GM23338 (cell line): ENCODE data around the gene SLC19A1. TPM values are rescaled to one million over a fixed set of nuclear protein-coding genes. Genes with fewer than 3 reads are reported as not detected.

Experiments used
- ATAC-seq: fragments of 200-7000 bp; cut with Tn5 transposase; 3 replicates; pipeline ENCODE4 v1.9.1; 2020
- DNase-seq: peaks from one replicate; pipeline ENCODE4 v3.0.0-alpha.2; 2015; ENCODE audit warnings: low spot score
- H2AFZ ChIP-seq: fragments of 200-600 bp; sonication (generic); 2 replicates; pipeline ENCODE4 v1.8.0; 2016; ENCODE audit warnings: antibody characterized with exemption, mild to moderate bottlenecking, moderate library complexity
- H3F3A ChIP-seq: fragments of 200-600 bp; sonication (generic); replicated peaks from 2 replicates; pipeline ENCODE4 v1.8.0; 2017; ENCODE audit warnings: antibody characterized with exemption, mixed run types, low read depth
- H3K27ac ChIP-seq: fragments of 200-600 bp; sonication (generic); 2 replicates; pipeline ENCODE4 v1.6.1; 2016; ENCODE audit warnings: low read depth
- H3K27me3 ChIP-seq: fragments of 200-600 bp; sonication (generic); 2 replicates; pipeline ENCODE4 v1.8.0; 2016; ENCODE audit warnings: mild to moderate bottlenecking, mixed run types, moderate library complexity; ENCODE audit not compliant: insufficient read depth
- H3K36me3 ChIP-seq: fragments of 200-600 bp; sonication (generic); 2 replicates; pipeline ENCODE4 v1.8.0; 2016; ENCODE audit warnings: mild to moderate bottlenecking; ENCODE audit not compliant: insufficient read depth
- H3K4me1 ChIP-seq: fragments of 200-600 bp; sonication (generic); 2 replicates; pipeline ENCODE4 v1.8.0; 2016; ENCODE audit warnings: mild to moderate bottlenecking, moderate library complexity; ENCODE audit not compliant: insufficient read depth
- H3K4me2 ChIP-seq: fragments of 200-600 bp; sonication (generic); 2 replicates; pipeline ENCODE4 v1.7.1; 2017; ENCODE audit warnings: mixed run types
- H3K4me3 ChIP-seq: fragments of 200-600 bp; sonication (generic); 2 replicates; pipeline ENCODE4 v1.6.1; 2016; ENCODE audit warnings: mixed run types
- H3K79me2 ChIP-seq: fragments of 200-600 bp; sonication (generic); replicated peaks from 2 replicates; pipeline ENCODE4 v1.8.0; 2017; ENCODE audit warnings: mild to moderate bottlenecking; ENCODE audit not compliant: insufficient read depth
- H3K9me2 ChIP-seq: fragments of 200-600 bp; sonication (generic); 2 replicates; pipeline ENCODE4 v1.8.0; 2017; ENCODE audit not compliant: insufficient read depth
- H4K20me1 ChIP-seq: fragments of 200-600 bp; sonication (generic); replicated peaks from 2 replicates; pipeline ENCODE4 v1.8.0; 2017; ENCODE audit warnings: mild to moderate bottlenecking; ENCODE audit not compliant: insufficient read depth
- H3K27ac Mint-ChIP-seq: 2 replicates; pipeline ENCODE4 v1.8.0; 2020; ENCODE audit warnings: inconsistent platforms, mild to moderate bottlenecking, moderate library complexity, mixed read lengths
- H3K27me3 Mint-ChIP-seq: 3 replicates; pipeline ENCODE4 v1.8.0; 2022; ENCODE audit warnings: low read depth, mild to moderate bottlenecking, moderate library complexity, mixed read lengths, inconsistent platforms; ENCODE audit not compliant: insufficient read depth, poor library complexity
- H3K36me3 Mint-ChIP-seq: 3 replicates; pipeline ENCODE4 v1.8.0; 2021; ENCODE audit warnings: low read depth, mild to moderate bottlenecking, inconsistent platforms, moderate library complexity, mixed read lengths
- H3K4me1 Mint-ChIP-seq: 3 replicates; pipeline ENCODE4 v1.8.0; 2020; ENCODE audit warnings: mild to moderate bottlenecking, inconsistent platforms, mixed read lengths
- H3K4me3 Mint-ChIP-seq: 3 replicates; pipeline ENCODE4 v1.8.0; 2021; ENCODE audit warnings: moderate library complexity, mild to moderate bottlenecking, inconsistent platforms, mixed read lengths
- H3K9me3 Mint-ChIP-seq: 3 replicates; pipeline ENCODE4 v1.8.0; 2020; ENCODE audit warnings: moderate library complexity, mild to moderate bottlenecking, inconsistent platforms, mixed read lengths
- CTCF ChIP-seq, 2 experiments: fragments of 200-600 bp in 1 of 2; sonication (generic) in 1 of 2; conservative IDR thresholded peaks; 2 replicates each; pipeline versions ENCODE4 v1.5.1 to v1.6.1; 2016 to 2017; ENCODE audit warnings: antibody characterized with exemption in 2 of 2, low read depth in 2 of 2, mild to moderate bottlenecking in 2 of 2, moderate library complexity in 1 of 2
- EZH2 ChIP-seq: fragments of 200-600 bp; sonication (generic); IDR thresholded peaks from one replicate; pipeline ENCODE4 v1.8.0; 2017; ENCODE audit warnings: antibody characterized with exemption, mild to moderate bottlenecking, low read depth; ENCODE audit not compliant: unreplicated experiment
- NANOG ChIP-seq: IDR thresholded peaks from 2 replicates; pipeline ENCODE4 v1.6.1; 2016; ENCODE audit warnings: antibody characterized with exemption, borderline replicate concordance
- POLR2AphosphoS5 ChIP-seq: IDR thresholded peaks from 2 replicates; pipeline ENCODE4 v1.6.1; 2016; ENCODE audit warnings: antibody characterized with exemption, low read depth
- STAT1 ChIP-seq: IDR thresholded peaks from one replicate; pipeline ENCODE4 v1.6.1; 2016; ENCODE audit warnings: antibody characterized with exemption; ENCODE audit not compliant: unreplicated experiment
- ZNF331 ChIP-seq: fragments of 250-450 bp; sonication (Bioruptor Pico); IDR thresholded peaks from 2 replicates; pipeline ENCODE4 v1.5.0; 2020; ENCODE audit warnings: low read depth, mild to moderate bottlenecking, moderate library complexity
- ZNF462 ChIP-seq: fragments of 250-450 bp; sonication (Bioruptor Pico); IDR thresholded peaks from 2 replicates; pipeline ENCODE4 v1.5.0; 2020; ENCODE audit warnings: mild to moderate bottlenecking, moderate library complexity
- polyA plus RNA-seq: library from polyadenylated mRNA; unstranded; fragments of >200 nt; fragmentation: Nextera tagmentation; extraction: Ambion mirVana; gene quantifications from 2 replicates; pipeline ENCODE4 v1.2.1, GENCODE V29; 2016
- total RNA-seq: library from RNA; depleted of rRNA; stranded (reverse); fragments of >200 nt; shearing (Covaris generic); gene quantifications from 2 replicates; pipeline ENCODE4 v1.2.3, GENCODE V29; 2014

The SLC19A1 gene
- total and polyA plus RNA-seq, 2 experiments from 2014 or later: 31.2 to 33.0 TPM

- Histone ChIP-seq H2AFZ (no peak overlapping the region), H3K4me2 (no peak overlapping the region), H3K9me2 (no peaks in the 10 kb centered on the region), H4K20me1 (peaks cover 8% of the 10 kb centered on the region), H3K79me2 (peaks cover 68% of the 10 kb centered on the region), H3K4me1 (peaks cover 7% of the 10 kb centered on the region; the same call in 1 of the 2 replicates), H3K4me3 (no peak overlapping the region), H3K27ac (no peak overlapping the region), H3K27me3 (no peaks in the 10 kb centered on the region), H3K36me3 (no peaks in the 10 kb centered on the region; the same call in 1 of the 2 replicates), H3F3A (no peaks in the 10 kb centered on the region)
- Mint-ChIP-seq H3K27ac (no peak overlapping the region), H3K36me3 (peaks cover 38% of the 10 kb centered on the region), H3K9me3 (peaks cover 8% of the 10 kb centered on the region), H3K27me3 (peaks cover 7% of the 10 kb centered on the region), H3K4me1 (peaks cover 10% of the 10 kb centered on the region; the same call in 2 of the 3 replicates), H3K4me3 (no peak overlapping the region)
- ATAC-seq (no peak; the same call in 2 of the 3 replicates), DNase-seq (no peak)
- TF ChIP-seq STAT1: no peak
- no peak for TF ChIP-seq ZNF462 (CRISPR knock-in tag)
- TF ChIP-seq EZH2: no peak
- no peak for TF ChIP-seq NANOG
- no peak for TF ChIP-seq ZNF331 (CRISPR knock-in tag)
- no peak; a peak in 1 of 4 replicates for TF ChIP-seq CTCF (conservative IDR thresholded peaks at IDR 0.05; ENCODE audit: low read depth in 2 of 2)
- TF ChIP-seq POLR2AphosphoS5: no peak
Observed at GRCh38 chr21:45459171-45460010, 82.8 kb downstream of the SLC19A1 start.
